Lower leg skin (tissue), 4 donors: ENCODE results near the gene RERGL. TPM values are rescaled to one million over a fixed set of nuclear protein-coding genes. Genes with fewer than 3 reads are reported as not detected.
"Not testable (repeated sequence)": the region's sequence is repeated elsewhere in the genome, so short reads cannot be mapped to it uniquely, and the experiment has no call there.

Source experiments
- DNase-seq, 2 donors: peaks; one replicate each; pipeline ENCODE4 v3.0.0-alpha.2; 2019; ENCODE audit warnings: low spot score in 2 of 2
- H3K4me3 ChIP-seq: fragments of 200-600 bp; sonication (generic); 2 replicates; pipeline ENCODE4 v1.5.1; 2017; ENCODE audit warnings: mild to moderate bottlenecking, low read depth; ENCODE audit not compliant: poor library complexity, severe bottlenecking
- POLR2A ChIP-seq, 2 donors: fragments of 450-650 bp; IDR thresholded peaks; one replicate each; pipeline ENCODE4 v1.6.1; 2016 to 2017; ENCODE audit warnings: antibody characterized with exemption in 2 of 2, mild to moderate bottlenecking in 1 of 2, moderate library complexity in 1 of 2
- WGBS, 2 donors: methylation state at CpG; one replicate each; pipeline ENCODE4 v1.1.5; 2018; 5-methylcytosine and 5-hydroxymethylcytosine counted together
- intact Hi-C: fragments of 100-400 bp; cut with DNase I; formaldehyde crosslinking; loops from one replicate; pipeline ENCODE4 v1.15.0; 2023; ENCODE audit warnings: low total_unique reads
- total RNA-seq, 4 donors: library from RNA; depleted of rRNA; stranded (reverse); fragments of >200 nt; gene quantifications; one replicate each; pipeline ENCODE4 v1.1.0, GENCODE V29; 2016
- TF ChIP-seq, protein P1 (sequence below), 3 donors: fragments of 450-650 bp; IDR thresholded peaks; one replicate each; pipeline ENCODE4 v1.5.1; 2016; ENCODE audit warnings: antibody characterized with exemption in 3 of 3, mild to moderate bottlenecking in 3 of 3, moderate library complexity in 2 of 3

RERGL gene
- total RNA-seq, 4 donors from 2014 or later = 1.4 to 11.5 (median 6.0) TPM

DNA sequence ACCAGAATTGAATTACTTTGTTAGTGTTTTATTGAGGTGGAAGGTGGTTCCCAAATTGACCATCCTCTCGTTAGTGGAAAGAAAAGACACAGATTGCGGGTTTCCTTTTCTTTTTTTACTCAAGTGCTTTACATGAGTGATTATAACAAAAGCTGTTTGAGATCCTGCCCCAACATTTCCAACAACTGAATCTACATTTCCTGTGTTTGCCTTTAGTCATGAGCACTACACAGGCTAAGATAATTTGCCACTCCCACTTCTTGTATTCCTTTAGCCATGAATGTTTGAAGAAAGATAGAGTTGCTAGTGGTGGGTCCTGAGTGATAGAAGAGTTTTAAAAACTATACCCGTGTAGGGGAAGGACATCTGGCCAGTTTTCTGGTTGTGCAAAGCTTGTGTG is 16.0 kb downstream of the RERGL start:
- TF ChIP-seq, protein P1, sequence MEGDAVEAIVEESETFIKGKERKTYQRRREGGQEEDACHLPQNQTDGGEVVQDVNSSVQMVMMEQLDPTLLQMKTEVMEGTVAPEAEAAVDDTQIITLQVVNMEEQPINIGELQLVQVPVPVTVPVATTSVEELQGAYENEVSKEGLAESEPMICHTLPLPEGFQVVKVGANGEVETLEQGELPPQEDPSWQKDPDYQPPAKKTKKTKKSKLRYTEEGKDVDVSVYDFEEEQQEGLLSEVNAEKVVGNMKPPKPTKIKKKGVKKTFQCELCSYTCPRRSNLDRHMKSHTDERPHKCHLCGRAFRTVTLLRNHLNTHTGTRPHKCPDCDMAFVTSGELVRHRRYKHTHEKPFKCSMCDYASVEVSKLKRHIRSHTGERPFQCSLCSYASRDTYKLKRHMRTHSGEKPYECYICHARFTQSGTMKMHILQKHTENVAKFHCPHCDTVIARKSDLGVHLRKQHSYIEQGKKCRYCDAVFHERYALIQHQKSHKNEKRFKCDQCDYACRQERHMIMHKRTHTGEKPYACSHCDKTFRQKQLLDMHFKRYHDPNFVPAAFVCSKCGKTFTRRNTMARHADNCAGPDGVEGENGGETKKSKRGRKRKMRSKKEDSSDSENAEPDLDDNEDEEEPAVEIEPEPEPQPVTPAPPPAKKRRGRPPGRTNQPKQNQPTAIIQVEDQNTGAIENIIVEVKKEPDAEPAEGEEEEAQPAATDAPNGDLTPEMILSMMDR (IDR thresholded peaks at IDR 0.05) = no peak
- no peak for TF ChIP-seq POLR2A (IDR thresholded peaks at IDR 0.05)
- no peak for DNase-seq
- 58 to 63% methylated on average over 3 of the region's 3 CpGs for WGBS, 2 donors
- intact Hi-C loops = no loop called here
- no peak overlapping the region for H3K4me3 ChIP-seq

DNA sequence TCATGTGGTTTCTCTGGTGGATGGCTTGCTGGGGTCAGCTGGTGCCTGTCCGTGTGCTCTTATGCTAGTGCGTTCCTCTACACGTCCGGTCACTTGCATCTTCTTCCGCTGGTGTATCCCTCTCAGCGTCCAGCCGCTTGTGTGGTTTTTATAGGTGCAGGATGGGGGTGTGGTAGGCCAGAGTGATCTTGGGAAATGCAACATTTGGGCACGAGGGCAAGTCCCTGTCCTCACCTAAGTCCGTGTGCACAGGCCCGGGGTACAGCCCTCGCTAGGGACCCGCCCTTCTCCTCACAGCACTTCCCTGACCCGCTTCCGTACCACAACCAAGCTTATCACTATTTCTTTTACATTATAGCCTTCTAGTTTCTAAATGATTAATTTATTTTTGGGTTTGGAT is 17.3 kb downstream of the RERGL start:
- no peak for DNase-seq
- TF ChIP-seq, protein P1 (IDR thresholded peaks at IDR 0.05) = no peak
- TF ChIP-seq POLR2A (IDR thresholded peaks at IDR 0.05) = no peak
- WGBS, 2 donors = 79 to 87% methylated on average over 14 of the region's 14 CpGs
- intact Hi-C loops = no loop called here
- H3K4me3 ChIP-seq = no peak overlapping the region

DNA sequence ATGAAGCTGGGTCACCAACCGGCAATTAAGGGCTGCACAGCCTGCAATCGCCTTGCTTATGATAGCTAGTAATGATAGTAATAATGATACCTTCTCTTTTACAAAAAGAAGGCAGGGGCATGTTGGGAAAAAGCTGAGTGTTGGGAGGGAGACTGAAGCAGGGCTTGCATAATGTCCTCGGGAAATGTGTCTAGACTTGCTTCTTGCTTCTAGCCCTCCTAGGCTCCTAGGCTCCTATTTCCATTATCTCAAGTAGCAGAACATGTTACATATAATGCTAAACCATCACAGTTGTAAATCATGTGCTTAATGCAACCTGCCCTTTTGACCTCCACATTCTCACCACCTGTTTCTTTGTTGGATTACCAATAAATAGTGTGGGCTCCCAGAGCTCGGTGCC is 18.7 kb downstream of the RERGL start:
- intact Hi-C loops = no loop called here
- H3K4me3 ChIP-seq = no peak overlapping the region
- TF ChIP-seq POLR2A (IDR thresholded peaks at IDR 0.05) = no peak
- TF ChIP-seq, protein P1 (IDR thresholded peaks at IDR 0.05) = no peak
- DNase-seq = no peak
- WGBS, 2 donors = 51 to 55% methylated on average over 4 of the region's 4 CpGs

DNA sequence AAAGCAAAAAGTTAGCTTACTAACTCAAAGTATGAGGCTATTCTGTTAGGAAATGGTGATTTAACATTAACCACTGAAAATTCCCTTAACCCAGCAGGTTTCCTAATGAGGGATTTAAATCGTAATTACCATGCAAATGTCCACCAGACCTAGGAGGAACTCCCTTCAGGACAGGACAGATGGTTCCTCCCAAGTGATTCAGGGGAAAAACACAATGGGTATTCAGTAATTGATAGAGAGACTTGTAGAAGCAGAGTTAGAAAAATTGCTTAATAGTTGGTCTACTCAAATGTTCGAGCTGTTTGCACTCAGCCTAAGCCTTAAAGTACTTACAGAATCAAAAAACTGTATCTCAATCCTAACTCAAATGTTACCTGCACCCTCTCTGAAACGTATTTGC is 21.6 kb downstream of the RERGL start:
- no peak overlapping the region for H3K4me3 ChIP-seq
- intact Hi-C loops = no loop called here
- 52 to 62% methylated on average over 3 of the region's 3 CpGs for WGBS, 2 donors
- TF ChIP-seq, protein P1 (IDR thresholded peaks at IDR 0.05) = no peak
- TF ChIP-seq POLR2A (IDR thresholded peaks at IDR 0.05) = no peak
- DNase-seq = no peak

DNA sequence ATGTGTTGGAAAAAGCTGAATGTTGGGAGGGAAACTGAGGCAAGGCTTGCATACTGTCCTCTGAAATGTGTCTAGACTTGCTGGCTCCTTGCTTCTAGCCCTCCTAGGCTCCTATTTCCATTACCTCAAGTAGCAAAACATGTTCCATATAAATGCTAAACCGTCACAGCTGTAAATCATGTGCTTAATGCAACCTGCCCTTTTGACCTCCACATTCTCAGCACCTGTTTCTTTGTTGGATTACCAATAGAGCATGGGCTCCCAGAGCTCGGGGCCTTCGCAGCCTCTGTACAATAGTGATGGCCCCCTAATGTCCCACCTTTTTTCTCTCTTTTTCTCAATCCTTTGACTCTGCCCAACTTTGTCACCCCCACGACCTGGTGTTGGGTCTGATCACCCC is 23.3 kb downstream of the RERGL start:
- DNase-seq = no peak
- intact Hi-C loops = no loop called here
- WGBS, 2 donors = 29 to 31% methylated on average over 4 of the region's 4 CpGs

DNA sequence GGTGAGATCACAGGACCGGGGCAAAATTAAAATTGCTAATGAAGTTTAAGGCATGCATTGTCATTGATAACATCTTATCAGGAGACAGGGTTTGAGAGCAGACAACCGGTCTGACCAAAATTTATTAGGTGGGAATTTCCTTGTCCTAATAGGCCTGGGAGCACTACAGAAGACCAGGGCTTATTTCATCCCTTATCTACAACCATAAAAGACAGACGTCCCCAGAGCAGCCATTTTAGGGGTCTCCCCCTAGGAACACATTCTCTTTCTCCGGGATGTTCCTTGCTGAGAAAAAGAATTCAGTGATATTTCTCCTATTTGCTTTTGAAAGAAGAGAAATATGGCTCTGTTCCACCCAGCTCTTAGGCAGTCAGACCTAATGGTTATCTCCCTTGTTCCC is 27.1 kb downstream of the RERGL start:
- 78 to 81% methylated on average over 4 of the region's 4 CpGs for WGBS, 2 donors
- DNase-seq, H3K4me3 ChIP-seq, intact Hi-C loops: not testable (repeated sequence)

More for the DNA sequence above, 23.3 kb downstream of the RERGL start:
- no peak overlapping the region for H3K4me3 ChIP-seq
- TF ChIP-seq, protein P1 (IDR thresholded peaks at IDR 0.05) = no peak
- TF ChIP-seq POLR2A (IDR thresholded peaks at IDR 0.05) = no peak
